IPS-NIHi11 (cell line): ENCODE results near the gene WFDC8.
"Not testable (repeated sequence)": the region's sequence is repeated elsewhere in the genome, so short reads cannot be mapped to it uniquely, and the experiment has no call there.

Experiments
- DNase-seq: peaks from one replicate; pipeline ENCODE4 v3.0.0; 2012; ENCODE audit warnings: mixed read lengths, low spot score

WFDC8 gene

GRCh38 chr20:45579184-45579583 is at the start of gene WFDC8:
Gene WFDC8 (minus strand): TSS chr20:45579284. CDS start chr20:45579247, 37 bp downstream.
- no peak for DNase-seq

- no peak for DNase-seq
Measured at GRCh38 chr20:45626540-45626939, 47.5 kb upstream of the WFDC8 start.

GRCh38 chr20:45621593-45621992 is 42.5 kb upstream of the WFDC8 start:
- no peak for DNase-seq

GRCh38 chr20:45617591-45617990 is 38.5 kb upstream of the WFDC8 start:
- no peak for DNase-seq

- DNase-seq: no peak
Measured at GRCh38 chr20:45612314-45612713, 33.2 kb upstream of the WFDC8 start.

- DNase-seq: peak; percentile 47
Measured at GRCh38 chr20:45611054-45611453, 32.0 kb upstream of the WFDC8 start.

- no peak for DNase-seq
Measured at GRCh38 chr20:45607810-45608209, 28.7 kb upstream of the WFDC8 start.

GRCh38 chr20:45595235-45595634 is 16.2 kb upstream of the WFDC8 start:
- no peak for DNase-seq

GRCh38 chr20:45593498-45593897 is 14.4 kb upstream of the WFDC8 start:
- DNase-seq: no peak

GRCh38 chr20:45592574-45593189 is 13.6 kb upstream of the WFDC8 start:
- peak; percentile 43 for DNase-seq

GRCh38 chr20:45589725-45590124 is 10.6 kb upstream of the WFDC8 start:
- DNase-seq: no peak

- no peak for DNase-seq
Measured at GRCh38 chr20:45588800-45589199, 9.7 kb upstream of the WFDC8 start.

- not testable (repeated sequence) for DNase-seq
Measured at GRCh38 chr20:45585986-45586385, 6.9 kb upstream of the WFDC8 start.

- DNase-seq: not testable (repeated sequence)
Measured at GRCh38 chr20:45584294-45584693, 5.2 kb upstream of the WFDC8 start.

- peak; percentile 32 for DNase-seq
Measured at GRCh38 chr20:45583502-45583901, 4.4 kb upstream of the WFDC8 start.

GRCh38 chr20:45581702-45582101 is 2.6 kb upstream of the WFDC8 start:
- no peak for DNase-seq

GRCh38 chr20:45578231-45578630 is 853 bp downstream of the WFDC8 start:
- DNase-seq: peak; percentile 45

- DNase-seq: no peak
Measured at GRCh38 chr20:45576995-45577394, 2.1 kb downstream of the WFDC8 start.

GRCh38 chr20:45575931-45576330 is 3.2 kb downstream of the WFDC8 start:
- DNase-seq: no peak

GRCh38 chr20:45569650-45570049 is 9.4 kb downstream of the WFDC8 start:
- not testable (repeated sequence) for DNase-seq

GRCh38 chr20:45564760-45565276 is 14.3 kb downstream of the WFDC8 start:
- DNase-seq: no peak

- no peak for DNase-seq
Measured at GRCh38 chr20:45555198-45555597, 23.9 kb downstream of the WFDC8 start.

GRCh38 chr20:45552456-45552855 is 26.6 kb downstream of the WFDC8 start:
- no peak for DNase-seq

- DNase-seq: no peak
Measured at GRCh38 chr20:45550765-45551164, 28.3 kb downstream of the WFDC8 start.
